Measurements from ENCODE around the gene EIPR1. TPM values are rescaled to one million over a fixed set of nuclear protein-coding genes. Genes with fewer than 3 reads are reported as not detected.

EIPR1 gene
- polyA plus RNA-seq, 1 donor (not counting 4 experiments of a cell fraction or from before 2014, with no cell fraction given) = 44.3 TPM

- no peaks in the 10 kb centered on the region for H4K20me1 ChIP-seq (ENCODE audit: control insufficient read depth, extremely low read depth, insufficient read depth, low read length)
- H3K36me3 ChIP-seq (ENCODE audit: control insufficient read depth in 2 of 2, extremely low read depth in 1 of 2, insufficient read depth in 2 of 2, low read length in 2 of 2) = peaks cover 0 to 2% of the 10 kb centered on the region in 2 experiments
- FAIRE-seq = no peak
- dilution Hi-C loops (cut with MboI; ENCODE audit: extremely low pct_ligation_motif_present, low sequenced_read_pairs) = no loop called here
- peaks cover 2% of the 10 kb centered on the region for H3K79me2 ChIP-seq (ENCODE audit: control insufficient read depth, insufficient read depth, low read length)
- peak in 2 of 3 experiments; percentile 9 to 26 for TF ChIP-seq CTCF (optimal IDR thresholded peaks at IDR 0.05 in 1 of 3, IDR thresholded peaks at IDR 0.05 in 1 of 3, conservative IDR thresholded peaks at IDR 0.05 in 1 of 3; ENCODE audit: extremely low read depth in 1 of 3, insufficient read depth in 2 of 3, low read length in 3 of 3)
- TF ChIP-seq EZH2 (IDR thresholded peaks at IDR 0.05; ENCODE audit: low read length) = no peak
- no peaks in the 10 kb centered on the region for H3K9me1 ChIP-seq (ENCODE audit: control insufficient read depth, extremely low read depth, insufficient read depth, low read length)
- no peaks in the 10 kb centered on the region for H3K27me3 ChIP-seq (ENCODE audit: control insufficient read depth, extremely low read depth, insufficient read depth, low read length)
- H3K4me3 ChIP-seq (ENCODE audit: control insufficient read depth in 2 of 3, extremely low read depth in 1 of 3, insufficient read depth in 2 of 3, low read depth in 1 of 3, low read length in 3 of 3) = no peak overlapping the region
- H3K9me3 ChIP-seq (ENCODE audit: control insufficient read depth, low read depth, low read length) = peaks cover 7% of the 10 kb centered on the region
- H3K4me2 ChIP-seq (ENCODE audit: control insufficient read depth, extremely low read depth, insufficient read depth, low read depth, low read length) = no peak overlapping the region
- no peak overlapping the region for H3K27ac ChIP-seq (ENCODE audit: control insufficient read depth, insufficient read depth, low read length)
- no peak overlapping the region for H2AFZ ChIP-seq (ENCODE audit: control insufficient read depth, low read length)
- DNase-seq (ENCODE audit: low read depth, low spot score) = no peak
- no peaks in the 10 kb centered on the region for H3K4me1 ChIP-seq (ENCODE audit: control insufficient read depth, extremely low read depth, insufficient read depth, low read length)
- no peak overlapping the region for H3K9ac ChIP-seq (ENCODE audit: control insufficient read depth, extremely low read depth, insufficient read depth, low read length)
These were observed 198.4 kb downstream of the EIPR1 start for GRCh38 chr2:3179208-3179607.

- dilution Hi-C loops (cut with MboI; ENCODE audit: extremely low pct_ligation_motif_present, low sequenced_read_pairs) = no loop called here
- no peak overlapping the region for H3K27ac ChIP-seq (ENCODE audit: control insufficient read depth, insufficient read depth, low read length)
- peaks cover 2% of the 10 kb centered on the region for H3K79me2 ChIP-seq (ENCODE audit: control insufficient read depth, insufficient read depth, low read length)
- no peaks in the 10 kb centered on the region for H4K20me1 ChIP-seq (ENCODE audit: control insufficient read depth, extremely low read depth, insufficient read depth, low read length)
- DNase-seq (ENCODE audit: low read depth, low spot score) = no peak
- H3K4me1 ChIP-seq (ENCODE audit: control insufficient read depth, extremely low read depth, insufficient read depth, low read length) = no peaks in the 10 kb centered on the region
- no peak overlapping the region for H3K9ac ChIP-seq (ENCODE audit: control insufficient read depth, extremely low read depth, insufficient read depth, low read length)
- peaks cover 0 to 2% of the 10 kb centered on the region in 2 experiments for H3K36me3 ChIP-seq (ENCODE audit: control insufficient read depth in 2 of 2, extremely low read depth in 1 of 2, insufficient read depth in 2 of 2, low read length in 2 of 2)
- no peaks in the 10 kb centered on the region for H3K9me1 ChIP-seq (ENCODE audit: control insufficient read depth, extremely low read depth, insufficient read depth, low read length)
- no peak overlapping the region for H2AFZ ChIP-seq (ENCODE audit: control insufficient read depth, low read length)
- H3K4me3 ChIP-seq (ENCODE audit: control insufficient read depth in 2 of 3, extremely low read depth in 1 of 3, insufficient read depth in 2 of 3, low read depth in 1 of 3, low read length in 3 of 3) = no peak overlapping the region
- H3K27me3 ChIP-seq (ENCODE audit: control insufficient read depth, extremely low read depth, insufficient read depth, low read length) = no peaks in the 10 kb centered on the region
- H3K4me2 ChIP-seq (ENCODE audit: control insufficient read depth, extremely low read depth, insufficient read depth, low read depth, low read length) = no peak overlapping the region
- no peak for TF ChIP-seq CTCF (optimal IDR thresholded peaks at IDR 0.05 in 1 of 3, IDR thresholded peaks at IDR 0.05 in 1 of 3, conservative IDR thresholded peaks at IDR 0.05 in 1 of 3; ENCODE audit: extremely low read depth in 1 of 3, insufficient read depth in 2 of 3, low read length in 3 of 3)
- TF ChIP-seq EZH2 (IDR thresholded peaks at IDR 0.05; ENCODE audit: low read length) = no peak
- peaks cover 7% of the 10 kb centered on the region for H3K9me3 ChIP-seq (ENCODE audit: control insufficient read depth, low read depth, low read length)
- no peak for FAIRE-seq
These were observed 199.0 kb downstream of the EIPR1 start for GRCh38 chr2:3178578-3179031.
